ENCODE results near the gene GLRA1.
"Not testable (repeated sequence)": the region's sequence is repeated elsewhere in the genome, so short reads cannot be mapped to it uniquely, and the experiment has no call there.

Gene GLRA1

DNA sequence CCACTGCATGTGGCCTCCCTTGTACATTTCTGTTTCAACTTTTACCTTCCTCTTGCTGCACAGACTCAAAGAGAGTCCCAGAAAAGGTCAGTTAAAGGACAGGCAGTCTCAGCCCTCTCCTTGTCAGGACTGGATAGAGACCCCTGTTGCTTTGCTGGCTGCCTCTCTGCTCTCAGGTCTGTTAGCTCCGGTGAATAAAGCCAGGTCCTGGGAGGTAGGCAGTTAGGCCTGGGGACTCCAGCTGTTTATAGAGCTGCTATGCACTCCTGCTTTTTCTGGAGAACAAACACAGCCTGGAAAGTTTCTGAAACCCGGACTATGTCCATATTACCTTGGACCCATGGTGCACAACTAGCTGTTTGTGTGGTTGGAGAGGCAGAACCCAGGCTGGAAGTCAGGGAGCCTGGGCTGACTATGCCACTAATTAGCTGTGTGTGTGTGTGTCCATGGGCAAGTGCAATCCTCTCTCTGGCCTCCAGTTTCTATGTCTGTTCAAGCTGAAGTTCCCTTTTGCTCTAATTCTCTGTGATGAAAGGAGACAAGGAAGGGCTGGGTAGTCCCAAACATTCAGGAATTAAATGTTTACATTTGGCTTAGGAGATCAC lies 42.9 kb downstream of the GLRA1 start:
- no peak for DNase-seq

DNA sequence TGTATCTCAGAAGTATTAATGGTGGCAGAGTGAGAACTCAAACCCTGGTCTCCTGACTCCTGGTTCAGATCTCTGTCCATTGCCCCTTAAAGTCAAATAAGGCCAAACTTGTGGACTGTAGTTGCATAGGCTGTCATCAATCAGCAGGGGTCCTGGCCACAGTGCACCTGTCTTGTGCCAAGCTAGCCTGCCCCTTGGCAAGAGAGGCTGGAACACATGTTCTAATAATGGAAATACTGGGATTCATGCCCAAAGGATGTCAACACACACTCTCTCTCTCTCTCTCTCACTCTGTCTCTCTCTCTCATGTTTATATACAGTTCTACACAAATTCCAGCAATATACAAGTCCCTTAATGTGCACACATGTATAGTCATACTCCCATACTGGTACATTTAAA lies 44.3 kb downstream of the GLRA1 start:
- peak; percentile 38 for DNase-seq

DNA sequence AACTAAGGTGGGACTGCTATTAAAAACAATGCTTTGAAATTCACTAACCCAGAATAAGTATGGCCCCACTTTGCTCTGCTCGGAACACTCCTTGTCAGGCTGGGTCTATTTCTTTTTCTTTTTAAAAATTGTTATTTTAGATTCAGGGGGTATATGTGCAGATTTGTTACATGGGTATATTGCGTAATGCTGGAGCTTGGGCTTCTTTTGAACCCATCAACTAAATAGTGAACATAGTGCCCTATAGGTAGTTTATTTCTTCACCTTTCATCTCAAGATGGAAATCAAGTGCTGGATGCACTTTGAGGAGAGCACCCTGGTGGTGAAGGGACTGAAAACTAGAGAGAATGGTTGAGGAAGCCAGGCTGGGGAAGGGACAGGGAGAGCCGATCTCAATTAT lies 51.0 kb downstream of the GLRA1 start:
- DNase-seq: no peak

DNA sequence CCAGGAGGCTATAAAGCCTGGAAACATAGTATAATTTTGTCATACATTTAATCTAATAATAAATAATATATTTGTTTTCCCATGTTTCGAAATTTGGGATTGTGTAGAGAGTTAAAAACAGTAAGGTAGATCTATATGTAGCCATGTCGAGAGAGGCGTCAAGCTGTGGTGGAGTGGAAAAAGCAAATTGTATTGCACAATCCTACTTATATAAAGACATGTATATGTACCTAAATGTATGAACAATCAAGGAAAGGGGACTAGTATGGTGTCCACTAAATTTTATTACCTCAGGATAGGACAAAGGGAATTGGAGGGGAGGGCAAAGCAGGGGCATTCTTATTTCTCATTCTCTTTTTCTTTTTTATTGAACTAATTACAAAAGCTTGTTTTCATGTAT lies 52.0 kb downstream of the GLRA1 start:
- DNase-seq: no peak

DNA sequence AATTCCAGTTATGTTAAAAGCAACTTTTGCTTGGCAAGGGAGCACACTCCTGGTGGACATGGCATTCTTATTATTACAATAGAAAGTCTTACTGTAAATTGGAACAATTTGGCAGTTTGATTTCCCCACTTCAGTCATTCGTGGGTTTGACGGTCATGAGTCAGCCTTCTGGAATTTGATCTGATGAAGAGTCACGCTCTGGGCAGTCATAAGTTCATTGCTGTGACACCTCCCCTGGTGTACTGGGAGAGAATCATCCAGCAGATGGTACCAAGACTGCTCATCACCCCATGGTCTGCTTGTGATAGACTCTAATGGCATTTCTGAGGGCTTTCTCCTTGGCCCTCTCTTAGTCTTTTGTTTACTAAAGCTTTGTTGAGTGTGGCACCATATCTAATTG lies 53.8 kb downstream of the GLRA1 start:
- no peak for DNase-seq

DNA sequence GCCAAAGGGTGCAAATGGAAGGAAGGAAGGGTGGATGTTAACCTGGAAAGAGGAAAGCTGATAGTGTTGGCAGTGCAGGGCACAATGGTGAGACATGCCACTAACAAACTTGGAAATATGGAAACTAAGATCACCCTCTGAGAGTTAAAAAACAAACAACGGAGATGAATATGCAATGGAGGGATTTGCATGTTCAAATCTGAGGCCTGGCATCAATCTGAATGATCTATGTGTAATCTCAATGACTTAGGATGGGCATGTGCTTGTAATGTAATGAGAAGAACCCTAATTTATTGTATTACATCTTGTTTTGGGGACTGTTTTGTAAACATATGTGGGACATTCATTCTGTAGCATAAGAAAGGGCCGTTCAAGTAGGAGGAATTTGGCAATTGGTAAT lies 54.4 kb downstream of the GLRA1 start:
- DNase-seq: no peak

DNA sequence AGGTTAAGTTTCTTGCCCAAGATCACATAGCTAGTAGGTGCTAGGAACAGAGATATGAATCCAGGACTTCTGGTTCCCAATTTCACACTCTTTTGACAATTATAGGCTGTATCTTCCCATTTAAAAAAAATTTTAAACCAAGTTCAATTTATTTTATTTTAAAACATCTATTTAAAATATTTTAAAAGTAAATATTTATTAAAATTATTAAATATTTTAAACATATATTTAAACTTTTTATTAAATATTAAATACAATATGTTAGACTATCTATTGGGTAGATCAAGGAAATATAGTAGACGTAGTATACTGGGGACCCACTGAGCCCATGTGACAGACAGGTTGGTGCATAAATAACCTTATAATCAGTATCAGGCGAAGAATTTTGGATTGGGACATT lies 54.8 kb downstream of the GLRA1 start:
- DNase-seq: no peak

DNA sequence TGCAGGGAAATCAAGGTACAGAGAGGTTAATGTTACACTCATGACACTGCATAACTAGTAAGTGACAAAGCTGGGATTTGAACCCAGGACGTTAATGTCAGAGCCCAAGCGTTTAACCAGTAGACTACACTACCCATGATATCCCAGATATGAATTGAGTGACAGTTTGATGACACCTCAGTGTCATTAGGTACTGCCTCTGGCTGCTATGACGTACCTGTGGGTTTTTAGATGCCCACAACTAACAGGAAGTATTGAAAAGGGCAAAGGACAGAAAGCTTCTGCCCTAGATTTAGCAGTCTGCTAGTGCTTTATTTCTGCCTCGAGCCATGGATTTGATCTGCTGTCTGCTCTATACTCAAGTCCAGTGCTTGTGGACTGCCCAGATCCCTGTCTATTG lies 56.2 kb downstream of the GLRA1 start:
- DNase-seq: no peak

DNA sequence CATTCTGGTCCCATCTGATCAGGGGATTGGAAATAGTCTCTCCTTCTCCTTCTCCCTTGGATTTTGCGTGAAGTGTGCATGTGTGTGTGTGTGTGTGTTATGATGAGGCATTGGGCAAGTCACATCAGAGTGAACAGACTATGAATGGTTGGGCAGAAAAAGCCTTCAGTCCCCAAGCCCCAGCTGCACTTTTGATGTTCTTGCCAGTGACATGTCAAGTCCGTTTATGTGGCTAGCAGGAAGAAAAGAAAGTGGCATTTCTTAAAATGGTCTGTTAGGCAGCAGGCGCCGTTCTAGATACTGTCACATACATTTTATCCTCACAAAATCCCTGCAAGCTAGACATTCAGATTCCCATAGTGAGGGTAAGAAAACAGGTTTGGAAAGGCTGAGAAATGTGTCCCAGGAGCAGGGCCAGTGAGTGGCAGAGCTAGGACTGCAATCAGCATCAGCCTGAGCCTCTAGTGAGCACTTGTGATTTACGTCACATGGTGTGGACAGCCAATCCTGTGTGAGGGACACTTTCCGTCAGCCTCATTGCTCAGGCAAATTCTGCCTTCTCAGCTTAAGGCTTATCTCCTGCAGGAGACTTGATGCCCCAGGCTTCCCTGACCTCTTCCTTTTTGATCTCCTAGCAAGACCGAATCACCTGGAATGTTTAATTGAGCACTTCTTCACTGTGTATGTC lies 60.4 kb downstream of the GLRA1 start:
- DNase-seq: no peak

DNA sequence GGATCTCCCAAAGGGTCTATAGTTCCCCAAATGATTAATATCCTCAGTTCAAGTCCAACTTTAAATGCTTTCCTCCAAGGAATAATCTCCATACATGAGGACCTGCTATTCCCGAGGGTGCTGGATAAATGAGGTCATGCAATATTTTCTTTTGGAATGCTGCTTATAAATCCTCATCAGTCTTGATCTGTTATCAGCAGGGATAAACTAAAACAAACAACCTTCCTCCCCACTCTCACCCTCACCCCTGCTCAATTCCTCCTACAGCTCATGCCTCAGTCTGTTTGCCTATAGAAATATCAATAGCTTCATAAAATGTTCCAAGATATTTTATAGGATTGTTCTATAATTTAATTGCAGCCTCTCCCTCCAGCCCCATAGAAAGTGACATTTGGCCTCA lies 61.1 kb downstream of the GLRA1 start:
- no peak for DNase-seq

DNA sequence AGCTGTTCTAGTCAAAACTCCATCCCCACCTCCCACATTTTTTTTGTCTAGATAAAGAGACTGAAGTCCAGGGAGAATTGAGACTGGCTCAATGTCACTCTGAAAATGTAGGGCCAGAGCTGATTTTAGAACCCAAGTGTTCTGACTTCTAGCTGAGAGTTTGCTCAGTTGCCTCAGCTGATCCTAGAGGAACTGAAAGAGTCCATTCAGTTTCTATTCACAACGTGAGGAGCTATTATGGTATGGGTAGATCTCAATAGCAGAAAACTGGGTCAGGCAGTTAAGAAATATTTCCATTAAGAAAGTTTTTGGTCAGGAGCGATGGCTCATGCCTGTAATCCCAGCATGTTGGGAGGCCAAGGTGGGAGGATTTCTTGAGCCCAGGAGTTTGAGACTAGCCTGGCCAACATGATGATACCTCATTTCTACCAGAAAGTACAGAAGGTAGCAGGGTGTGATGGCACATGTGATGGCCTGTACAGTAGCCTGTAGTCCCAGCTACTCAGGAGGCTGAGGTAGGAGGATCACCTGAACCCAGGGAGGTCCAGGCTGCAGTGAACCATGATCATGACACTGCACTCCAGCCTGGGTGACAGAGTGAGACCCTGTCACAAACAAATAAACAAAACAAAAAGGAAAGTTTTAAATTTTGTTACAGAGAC lies 61.7 kb downstream of the GLRA1 start:
- DNase-seq: no peak

DNA sequence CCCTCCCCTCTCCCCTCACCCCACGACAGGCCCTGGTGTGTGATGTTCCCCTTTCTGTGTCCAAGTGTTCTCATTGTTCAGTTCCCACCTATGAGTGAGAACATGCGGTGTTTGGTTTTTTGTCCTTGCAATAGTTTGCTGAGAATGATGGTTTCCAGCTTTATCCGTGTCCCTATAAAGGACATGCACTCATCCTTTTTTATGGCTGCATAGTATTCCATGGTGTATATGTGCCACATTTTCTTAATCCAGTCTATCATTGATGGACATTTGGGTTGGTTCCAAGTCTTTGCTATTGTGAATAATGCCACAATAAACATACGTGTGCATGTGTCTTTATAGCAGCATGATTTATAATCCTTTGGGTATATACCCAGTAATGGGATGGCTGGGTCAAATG lies 63.8 kb downstream of the GLRA1 start:
- not testable (repeated sequence) for DNase-seq

DNA sequence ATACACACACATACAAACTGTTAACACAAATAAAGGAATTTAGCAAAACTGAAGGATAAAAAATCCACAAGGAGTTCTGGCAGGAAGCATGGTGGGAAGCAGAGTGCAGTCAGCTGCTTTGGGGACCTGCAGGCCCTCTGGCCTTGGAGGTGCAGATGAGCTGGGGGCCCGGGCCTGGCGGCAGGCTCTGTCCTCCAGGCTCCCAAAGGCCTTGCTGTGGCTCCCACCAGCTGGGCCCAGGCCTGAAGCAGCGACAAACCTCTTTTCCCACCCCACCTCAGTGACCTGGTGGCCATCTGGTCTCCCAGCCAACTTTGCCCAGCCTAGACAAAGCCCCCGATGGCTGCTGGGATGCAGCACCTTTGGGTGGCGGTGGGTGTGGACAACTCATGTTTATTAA lies 67.8 kb downstream of the GLRA1 start:
- DNase-seq: no peak

DNA sequence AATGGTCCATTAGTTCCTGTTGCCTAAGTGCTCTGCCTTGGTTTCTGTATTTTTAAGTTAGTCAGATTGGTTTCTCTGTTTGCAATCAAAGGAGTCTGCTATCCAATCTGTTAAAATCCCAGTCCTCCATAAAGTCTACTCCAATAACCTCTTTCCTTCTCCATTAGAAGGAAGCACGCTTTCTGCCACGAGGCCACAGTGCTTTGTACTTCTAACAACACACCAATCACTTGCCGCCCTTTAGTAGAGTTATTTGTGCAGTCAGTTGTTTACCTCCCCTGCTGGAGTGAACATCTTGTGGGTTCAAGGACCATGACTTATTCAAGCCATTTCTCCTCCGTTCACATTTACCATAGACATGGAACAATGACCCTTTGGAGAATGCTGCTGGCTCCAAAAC lies 69.0 kb downstream of the GLRA1 start:
- DNase-seq: no peak

DNA sequence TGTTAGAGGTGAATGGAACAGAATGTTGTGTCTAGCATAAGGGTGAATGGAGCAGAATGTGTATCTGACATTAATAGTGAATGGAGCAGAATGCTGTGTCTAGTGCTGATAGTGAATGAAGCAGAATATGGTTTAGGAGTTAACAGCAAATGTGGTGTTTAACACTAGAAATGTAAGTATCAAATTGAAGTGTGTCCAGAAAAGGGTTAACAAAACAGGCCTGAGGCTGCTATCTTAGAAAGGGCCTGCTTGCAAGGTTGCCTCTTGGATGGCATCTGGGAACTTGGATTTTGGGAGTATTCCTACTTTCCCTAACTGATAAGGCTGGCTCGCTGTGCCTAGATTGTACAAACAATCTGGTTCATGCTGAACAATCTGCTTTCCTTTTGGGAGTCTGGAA lies 76.8 kb downstream of the GLRA1 start:
- no peak for DNase-seq

DNA sequence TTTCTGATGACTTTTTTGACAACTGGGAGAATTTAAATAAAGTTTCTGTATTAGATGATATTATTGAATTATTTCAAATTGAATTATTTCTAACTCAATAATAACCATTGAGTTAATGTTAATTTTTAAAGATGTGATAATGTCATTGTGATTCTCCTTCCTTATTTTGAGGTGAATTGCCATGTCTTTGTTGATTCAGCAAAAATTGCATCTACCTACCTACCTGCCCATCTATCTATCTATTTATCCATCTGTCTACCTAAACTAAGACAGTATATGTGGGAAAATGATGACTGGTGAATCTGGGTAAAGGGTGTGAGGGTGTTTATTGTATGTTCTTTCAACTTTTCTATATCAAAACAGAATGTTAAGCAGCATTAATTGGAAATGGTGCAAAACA lies 77.9 kb downstream of the GLRA1 start:
- DNase-seq: no peak

DNA sequence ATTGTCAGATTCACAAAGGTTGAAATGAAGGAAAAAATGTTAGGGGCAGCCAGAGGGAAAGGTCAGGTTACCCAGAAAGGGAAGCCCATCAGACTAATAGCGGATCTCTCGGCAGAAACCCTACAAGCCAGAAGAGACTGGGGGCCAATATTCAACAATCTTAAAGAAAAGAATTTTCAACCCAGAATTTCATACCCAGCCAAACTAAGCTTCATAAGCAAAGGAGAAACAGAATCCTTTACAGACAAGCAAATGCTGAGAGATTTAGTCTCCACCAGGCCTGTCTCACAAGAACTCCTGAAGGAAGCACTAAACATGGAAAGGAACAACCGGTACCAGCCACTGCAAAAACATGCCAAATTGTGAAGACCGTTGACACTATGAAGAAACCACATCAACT lies 91.8 kb downstream of the GLRA1 start:
- DNase-seq: not testable (repeated sequence)

DNA sequence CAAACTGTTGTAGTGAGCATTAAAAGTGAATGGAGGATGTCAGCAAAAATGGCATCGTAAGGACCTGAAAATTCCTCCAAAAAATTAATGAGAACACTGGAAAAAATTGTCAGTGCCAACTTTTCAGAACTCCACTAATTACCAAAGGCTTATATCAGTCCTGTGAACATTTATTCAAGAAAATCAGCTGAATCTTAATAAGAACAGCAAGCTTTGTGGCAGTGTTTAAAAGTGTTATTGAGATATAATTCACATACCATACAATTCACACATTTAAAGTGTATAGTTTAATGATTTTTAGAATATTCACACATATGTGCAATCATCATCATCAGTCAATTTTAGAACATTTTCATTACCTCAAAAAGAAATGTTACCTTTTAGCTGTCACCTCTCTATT lies 95.3 kb downstream of the GLRA1 start:
- no peak for DNase-seq

DNA sequence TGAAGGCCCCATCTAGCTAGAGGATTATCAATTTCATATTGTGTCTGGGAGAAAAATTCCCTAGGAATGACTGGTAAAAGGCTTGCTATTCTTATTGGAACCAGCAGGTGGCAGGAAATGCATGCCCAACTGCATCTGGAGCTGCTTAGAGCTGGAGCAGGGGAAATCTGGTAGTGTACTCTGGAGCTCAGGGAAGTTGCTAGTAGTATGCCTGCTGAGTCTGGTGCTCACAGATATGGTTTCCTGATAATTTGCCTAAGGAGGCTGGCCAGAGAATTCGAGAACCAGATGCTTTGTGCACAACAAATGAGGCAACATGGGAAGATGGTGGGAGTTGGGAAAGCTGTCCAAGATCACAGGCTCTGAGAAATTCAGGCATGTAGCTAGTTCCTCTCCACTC lies 99.2 kb downstream of the GLRA1 start:
- DNase-seq: peak; percentile 78

DNA sequence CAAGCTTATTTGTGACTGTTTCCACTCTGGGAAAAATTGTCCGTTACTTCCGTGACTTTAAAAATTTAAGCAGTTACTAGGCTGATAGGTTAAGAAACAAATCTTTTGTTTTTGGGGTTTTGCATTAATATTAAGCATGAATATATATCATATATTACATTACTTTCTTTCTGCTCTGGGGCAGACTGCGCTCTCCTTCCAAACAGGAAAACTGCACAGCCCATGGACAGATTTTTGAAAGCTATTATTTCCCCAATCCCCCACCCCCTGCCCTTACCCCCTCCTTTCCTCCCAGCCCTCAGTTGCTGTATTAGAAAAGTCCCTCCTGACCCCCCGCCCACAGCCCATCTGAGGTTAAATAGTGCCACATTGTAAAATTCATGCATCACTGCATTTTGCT lies 102.5 kb downstream of the GLRA1 start:
- no peak for DNase-seq

DNA sequence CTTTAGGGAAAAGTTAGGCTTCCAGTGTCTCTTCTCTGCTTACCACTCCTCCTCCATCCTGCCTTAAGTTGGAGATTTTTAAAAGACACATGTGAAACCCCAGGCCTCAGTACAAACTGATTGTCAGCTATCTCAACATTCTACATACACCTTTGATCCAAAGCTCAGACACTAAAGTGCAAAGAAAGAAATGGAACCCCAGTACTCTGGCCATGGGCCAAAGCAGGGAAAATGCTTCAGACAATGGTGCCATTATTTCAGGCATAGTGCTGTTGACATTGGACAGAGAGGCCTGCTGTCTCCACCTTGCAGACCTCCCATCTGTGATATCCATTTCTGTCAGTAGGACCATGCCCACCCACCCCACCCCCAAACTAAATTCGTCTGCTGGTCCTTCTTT lies 103.7 kb downstream of the GLRA1 start:
- DNase-seq: no peak

DNA sequence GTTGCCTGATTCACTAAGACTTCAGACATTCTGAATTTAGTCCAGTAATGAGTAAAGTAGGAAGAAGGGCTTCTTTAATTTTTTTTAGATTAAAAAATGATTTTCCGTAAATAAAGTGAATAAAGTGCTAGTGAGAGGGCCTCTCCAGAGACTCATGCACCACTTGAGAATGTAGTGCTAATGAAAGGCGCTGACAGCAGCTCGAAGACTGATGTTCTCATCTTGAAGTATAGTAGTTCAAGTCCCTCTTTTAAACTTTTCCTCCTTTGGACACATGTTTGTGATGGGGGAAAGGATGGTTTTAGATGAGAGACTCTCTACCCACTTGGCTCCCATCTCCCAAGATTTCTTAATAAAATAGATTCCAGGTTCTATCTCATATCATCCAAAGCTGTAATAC lies 104.4 kb downstream of the GLRA1 start:
- no peak for DNase-seq

DNA sequence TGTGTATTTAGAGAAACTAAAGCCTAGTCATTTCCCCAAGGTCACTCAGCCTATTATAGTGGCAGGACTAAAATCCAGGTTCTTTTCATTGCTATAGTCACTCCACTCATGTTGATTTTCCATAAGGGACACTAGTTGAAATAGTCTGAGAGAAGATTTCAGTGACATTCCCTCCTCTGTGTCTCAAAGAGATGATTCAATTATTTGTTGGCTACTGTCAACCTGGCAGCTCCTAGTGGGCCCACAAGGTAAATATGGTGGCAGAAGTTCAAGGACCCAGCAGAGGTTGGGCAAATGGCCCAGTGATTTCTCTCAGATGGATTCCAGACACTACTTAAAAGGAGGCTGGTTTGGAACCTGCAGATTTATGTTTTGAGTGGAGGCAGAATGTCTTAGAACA lies 104.8 kb downstream of the GLRA1 start:
- no peak for DNase-seq

DNA sequence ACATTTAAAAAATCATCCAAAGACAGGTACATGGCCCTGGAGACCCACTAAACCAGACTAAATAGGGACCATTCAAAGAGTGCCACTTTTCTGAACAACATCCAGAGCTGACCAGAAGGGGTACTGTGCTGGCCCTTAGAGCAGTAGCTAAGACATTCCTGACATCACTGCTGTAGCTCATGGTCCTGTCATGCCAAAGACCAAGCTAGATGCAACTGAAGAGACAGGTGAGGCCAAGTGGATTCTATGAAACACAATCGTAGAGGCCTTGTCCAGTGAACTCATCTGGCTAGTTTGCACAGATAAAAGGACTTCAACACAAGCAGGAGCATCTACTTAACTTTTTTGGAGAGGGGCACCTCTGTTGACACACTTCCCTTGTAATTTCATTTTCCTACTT lies 109.6 kb downstream of the GLRA1 start:
- DNase-seq: no peak

All from NCI-H1694 (cell line).